GM19467 (cell line): ENCODE measurements around the gene TNRC6C.
"Not testable (repeated sequence)": the region's sequence is repeated elsewhere in the genome, so short reads cannot be mapped to it uniquely, and the experiment has no call there.

Experiments
- ATAC-seq: cut with Tn5 transposase; IDR thresholded peaks from one replicate; pipeline ENCODE4 v1.9.1; 2021; ENCODE audit warnings: mild to moderate bottlenecking, moderate library complexity; ENCODE audit not compliant: unreplicated experiment

The TNRC6C gene

DNA sequence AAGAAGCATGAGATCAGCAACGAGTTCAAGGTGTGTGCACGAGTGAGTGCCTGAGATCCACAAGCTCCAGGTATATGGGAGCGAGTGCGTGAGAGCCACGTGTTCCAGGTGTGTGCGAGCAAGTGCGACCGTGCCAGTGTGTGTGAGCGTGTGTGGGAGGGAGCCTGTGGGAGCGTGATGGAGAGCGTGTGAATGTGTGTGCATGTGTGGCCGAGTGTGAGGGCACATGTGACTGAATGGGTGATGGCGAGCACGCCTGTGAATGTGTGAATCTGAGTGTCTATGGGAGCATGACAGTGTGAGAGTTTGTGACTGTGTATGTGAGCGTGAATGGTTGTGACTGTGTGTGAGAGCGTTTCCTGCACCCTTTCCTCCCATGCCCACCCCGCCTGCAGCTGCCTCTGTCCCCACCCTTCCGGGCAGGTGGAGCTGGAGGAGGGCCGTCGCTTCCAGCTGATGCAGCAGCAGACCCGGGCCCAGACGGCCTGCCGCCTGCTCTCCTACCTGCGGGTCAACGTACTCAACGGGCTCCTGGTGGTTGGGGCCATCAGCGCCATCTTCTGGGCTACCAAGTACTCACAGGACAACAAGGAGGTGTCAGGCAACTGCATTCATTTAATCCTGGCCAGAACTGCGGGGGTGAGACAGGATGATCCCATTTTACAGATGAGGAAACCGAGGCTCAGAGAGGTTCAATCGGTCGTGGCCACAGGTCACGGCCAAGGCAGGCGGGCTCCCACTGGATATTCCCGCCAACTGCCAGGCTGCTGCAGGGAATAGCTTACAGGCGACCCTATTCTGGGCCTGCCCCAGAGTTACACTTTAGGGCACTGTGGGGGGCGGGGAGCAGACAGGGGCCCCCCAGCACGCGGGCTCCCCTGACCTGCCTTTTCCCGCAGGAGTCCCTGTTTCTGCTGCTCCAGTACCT is 175.7 kb downstream of the TNRC6C start:
- no peak for ATAC-seq

DNA sequence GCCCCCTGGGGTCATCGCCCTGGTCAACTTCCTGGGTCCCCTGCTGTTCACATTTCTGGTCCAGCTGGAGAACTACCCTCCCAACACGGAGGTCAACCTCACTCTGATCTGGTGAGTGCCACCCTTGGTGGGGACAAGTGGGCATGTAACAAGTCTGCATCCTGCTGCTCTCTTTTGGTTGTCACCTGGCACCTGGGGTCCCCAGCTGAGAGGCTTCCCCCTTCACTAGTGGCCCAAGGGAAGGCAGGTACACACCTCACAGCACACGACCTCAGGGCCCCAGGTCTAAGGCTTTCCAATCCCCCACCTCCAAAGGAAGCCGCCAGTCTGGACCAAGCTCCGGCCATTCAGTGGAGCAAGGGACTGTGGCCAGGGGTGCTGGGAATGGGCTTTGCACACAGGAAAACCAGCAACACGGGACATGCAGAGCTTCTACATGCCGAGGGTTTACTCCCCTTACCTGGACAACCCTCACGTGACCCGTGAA is 176.4 kb downstream of the TNRC6C start:
- ATAC-seq: no peak

DNA sequence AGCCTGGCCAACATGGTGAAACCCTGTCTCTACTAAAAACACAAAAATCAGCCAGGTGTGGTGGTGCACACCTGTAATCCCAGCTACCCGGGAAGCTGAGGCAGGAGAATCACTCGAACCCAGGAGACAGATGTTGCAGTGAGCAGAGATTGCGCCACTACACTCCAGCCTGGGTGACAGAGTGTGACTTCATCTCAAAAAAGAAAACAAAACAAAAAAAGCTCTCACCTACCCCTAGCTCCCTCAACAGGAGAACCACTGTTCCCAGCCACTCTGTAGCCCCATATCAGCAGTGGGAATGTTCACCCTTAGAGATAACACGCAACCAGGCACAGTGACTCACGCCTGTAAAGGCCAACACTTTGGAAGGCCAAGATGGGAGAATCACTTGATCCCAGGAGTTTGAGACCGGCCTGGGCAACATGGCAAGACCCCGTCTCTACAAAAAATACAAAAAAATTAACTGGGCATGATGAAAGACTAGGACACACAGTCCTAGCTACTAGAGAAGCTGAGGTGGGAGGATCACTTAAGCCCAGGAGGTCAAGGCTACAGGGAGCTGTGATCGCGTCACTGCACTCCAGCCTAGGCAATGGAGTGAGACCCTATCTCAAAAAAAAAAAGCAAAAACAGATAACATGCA is 177.5 kb downstream of the TNRC6C start:
- no peak for ATAC-seq

DNA sequence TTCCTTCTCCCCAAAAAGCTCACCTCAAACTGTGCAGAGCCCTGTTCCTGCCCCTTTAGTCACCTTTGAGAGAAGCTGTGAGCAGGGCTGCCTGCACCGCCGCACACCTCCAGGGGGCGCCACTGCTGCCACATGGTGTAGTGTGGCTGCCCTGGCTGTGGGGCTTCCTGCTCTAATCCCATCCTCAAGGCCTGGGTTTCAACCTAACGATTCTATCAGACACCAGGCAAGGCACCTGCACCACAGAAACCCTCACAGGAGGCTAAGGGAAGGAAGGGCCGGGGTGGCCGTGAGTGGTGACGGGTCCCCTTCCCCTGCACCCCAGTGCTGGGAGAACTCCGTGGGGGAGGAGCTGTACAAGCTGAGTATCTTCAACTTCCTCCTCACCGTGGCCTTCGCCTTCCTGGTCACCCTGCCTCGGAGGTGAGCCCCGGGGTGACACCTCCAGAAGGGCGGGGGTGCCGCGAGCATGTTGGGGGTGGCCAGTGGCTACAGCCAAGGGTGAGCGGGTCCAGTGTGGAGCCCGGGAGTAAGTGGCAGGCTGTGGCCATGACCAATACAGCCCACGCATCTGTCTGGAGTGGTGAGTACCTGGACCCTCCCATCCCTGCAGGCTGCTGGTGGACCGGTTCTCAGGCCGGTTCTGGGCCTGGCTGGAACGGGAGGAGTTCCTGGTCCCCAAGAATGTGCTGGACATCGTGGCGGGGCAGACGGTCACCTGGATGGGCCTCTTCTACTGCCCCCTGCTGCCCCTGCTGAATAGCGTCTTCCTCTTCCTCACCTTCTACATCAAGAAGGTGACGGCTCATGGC is 179.1 kb downstream of the TNRC6C start:
- no peak for ATAC-seq

DNA sequence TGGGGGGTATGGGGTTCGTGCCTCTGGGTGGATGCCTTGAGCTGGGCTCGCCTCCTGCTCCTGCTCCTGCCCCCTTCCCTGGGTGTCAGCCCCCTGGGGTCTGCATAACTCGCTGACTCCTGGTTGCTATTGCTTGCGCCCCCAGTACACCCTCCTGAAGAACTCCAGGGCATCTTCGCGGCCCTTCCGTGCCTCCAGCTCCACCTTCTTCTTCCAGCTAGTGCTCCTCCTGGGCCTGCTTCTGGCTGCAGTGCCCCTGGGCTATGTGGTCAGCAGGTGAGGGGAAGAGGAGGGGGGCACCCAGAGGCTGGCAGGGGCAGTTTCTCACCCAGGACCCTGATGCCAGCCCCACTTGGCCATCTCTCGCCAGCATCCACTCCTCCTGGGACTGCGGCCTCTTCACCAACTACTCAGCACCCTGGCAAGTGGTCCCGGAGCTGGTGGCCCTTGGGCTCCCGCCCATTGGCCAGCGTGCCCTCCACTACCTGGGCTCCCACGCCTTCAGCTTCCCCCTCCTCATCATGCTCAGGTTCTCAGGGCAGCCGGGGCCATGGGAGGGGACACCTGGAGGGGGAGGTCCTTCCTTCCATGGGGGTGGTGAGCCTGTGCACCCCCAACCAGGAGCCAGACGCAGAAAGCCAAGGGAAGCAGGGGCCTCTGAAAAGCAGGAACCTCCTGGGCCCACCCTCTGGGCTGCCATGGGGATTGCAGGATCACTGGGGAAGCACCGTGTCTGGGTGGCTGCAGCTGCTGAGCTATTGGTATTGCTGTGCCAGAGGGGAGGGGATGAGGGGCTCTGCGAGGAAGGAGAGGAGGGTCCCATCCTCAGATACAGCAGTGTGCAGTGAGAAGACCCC is 179.9 kb downstream of the TNRC6C start:
- ATAC-seq: no peak

DNA sequence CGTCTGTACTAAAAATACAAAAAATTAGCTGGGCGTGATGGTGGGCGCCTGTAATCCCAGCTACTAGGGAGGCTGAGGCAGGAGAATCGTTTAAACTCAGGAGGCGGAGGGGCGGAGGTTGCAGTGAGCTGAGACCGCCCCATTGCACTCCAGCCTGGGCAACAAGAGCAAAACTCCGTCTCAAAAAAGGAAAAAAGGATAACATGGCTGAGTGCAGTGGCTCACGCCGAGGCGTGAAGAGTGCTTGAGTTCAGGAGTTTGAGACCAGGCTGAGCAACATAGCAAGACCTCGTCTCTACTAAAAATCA is 181.3 kb downstream of the TNRC6C start:
- not testable (repeated sequence) for ATAC-seq

DNA sequence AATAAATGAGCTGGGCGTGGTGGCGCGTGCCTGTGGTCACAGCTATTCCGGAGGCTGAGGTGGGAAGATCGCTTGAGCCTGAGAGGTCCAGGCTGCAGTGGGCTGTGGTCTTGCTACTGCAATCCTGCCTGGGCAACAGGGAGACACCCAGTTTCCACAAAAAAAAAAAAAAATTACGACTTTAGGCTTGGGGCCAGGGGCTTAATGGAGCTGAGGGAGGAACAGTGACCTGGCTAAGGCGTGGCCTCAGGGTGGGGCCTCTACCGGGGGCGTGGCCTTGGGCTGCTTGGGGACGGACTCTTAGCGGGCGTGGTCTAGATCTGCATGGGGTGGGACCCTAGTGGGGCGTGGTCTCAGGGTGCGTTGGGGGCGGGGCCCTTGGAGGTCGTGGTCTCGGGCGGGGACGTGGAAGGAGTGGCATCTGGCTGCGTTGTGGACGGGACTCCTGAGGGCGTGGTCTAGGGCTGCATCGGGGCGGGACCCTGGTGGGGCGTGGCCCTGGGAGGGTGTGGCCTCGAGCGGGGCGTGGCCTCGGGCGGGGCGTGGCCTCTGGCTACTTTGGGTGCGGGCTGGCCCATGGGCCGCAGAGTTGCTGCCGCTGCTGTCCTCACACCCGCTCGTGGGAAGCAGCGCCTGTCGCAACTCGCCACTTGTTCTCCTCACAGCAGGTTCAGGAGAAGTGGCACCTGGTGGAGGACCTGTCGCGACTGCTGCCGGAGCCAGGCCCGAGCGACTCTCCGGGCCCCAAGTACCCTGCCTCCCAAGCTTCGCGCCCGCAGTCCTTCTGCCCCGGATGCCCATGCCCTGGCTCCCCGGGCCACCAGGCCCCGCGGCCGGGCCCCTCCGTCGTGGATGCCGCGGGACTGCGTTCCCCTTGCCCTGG is 181.9 kb downstream of the TNRC6C start:
- ATAC-seq: peak; percentile 65

DNA sequence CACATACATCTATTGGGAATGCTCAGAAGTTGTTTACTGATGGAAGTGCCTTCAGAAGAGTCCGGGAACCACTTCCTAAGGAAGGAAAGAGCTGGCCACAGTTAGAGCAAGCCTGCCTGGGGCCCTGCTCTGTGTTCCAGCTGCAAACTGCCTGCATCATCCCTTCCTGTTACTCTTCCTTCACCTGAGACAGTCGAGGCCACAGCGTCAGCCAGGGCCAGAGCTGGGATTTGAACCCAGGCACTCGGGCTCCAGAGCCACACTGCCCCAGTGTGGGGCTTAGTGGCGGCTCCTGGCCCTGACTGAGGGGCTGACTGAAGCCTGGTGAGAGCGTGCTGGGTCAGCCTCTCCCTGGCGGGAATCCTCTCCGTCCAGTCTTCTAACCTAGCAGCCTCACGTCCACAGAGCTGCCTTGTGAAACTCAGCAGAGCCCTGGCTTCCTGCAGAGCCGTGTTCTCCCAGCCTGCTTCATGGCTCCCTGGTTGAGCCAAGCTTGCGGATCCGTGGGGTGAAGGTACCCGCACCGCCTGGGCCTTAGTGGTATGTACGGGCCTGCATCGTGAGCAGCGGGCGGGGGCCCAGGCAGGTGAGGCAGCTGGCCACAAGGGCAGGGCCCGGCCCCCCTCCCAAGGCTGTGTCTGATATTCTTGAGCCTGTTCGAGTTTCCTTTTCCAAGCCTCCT is 183.1 kb downstream of the TNRC6C start:
- ATAC-seq: no peak

DNA sequence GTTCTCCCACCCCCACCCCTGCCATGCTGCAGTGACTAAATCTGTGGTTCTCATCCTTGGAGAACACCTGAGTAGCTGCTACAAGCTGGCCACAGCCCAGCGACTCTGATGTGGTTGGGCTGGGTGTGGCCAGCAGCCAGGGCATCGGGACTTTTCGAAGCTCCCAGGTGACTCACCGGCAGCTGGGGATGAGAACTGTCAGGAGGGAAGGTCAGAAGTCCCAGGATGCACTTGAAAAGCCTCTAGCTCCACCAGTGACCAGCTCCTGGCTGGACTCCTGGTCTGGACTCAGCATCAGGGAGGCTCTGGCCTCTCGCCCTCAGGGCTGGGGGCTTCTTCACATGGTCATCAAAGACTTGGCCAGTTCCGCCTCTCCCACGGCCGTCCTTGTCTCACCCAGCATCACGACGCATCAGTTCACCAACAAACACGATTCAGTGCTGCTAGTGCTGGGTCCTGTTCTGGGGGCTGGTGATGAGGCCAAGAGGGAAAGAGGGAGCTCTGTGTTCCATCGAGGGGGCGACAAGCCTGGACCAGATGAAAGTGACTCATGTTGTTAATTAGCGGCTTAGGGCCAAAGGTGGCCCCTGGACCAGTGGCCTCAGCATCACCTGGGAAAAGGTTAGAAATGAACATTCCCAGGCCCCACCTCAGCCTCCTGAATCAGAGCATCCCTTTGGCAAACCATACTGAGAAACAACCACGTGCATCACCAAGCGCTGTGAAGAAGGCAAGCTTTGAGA is 183.8 kb downstream of the TNRC6C start:
- ATAC-seq: no peak

DNA sequence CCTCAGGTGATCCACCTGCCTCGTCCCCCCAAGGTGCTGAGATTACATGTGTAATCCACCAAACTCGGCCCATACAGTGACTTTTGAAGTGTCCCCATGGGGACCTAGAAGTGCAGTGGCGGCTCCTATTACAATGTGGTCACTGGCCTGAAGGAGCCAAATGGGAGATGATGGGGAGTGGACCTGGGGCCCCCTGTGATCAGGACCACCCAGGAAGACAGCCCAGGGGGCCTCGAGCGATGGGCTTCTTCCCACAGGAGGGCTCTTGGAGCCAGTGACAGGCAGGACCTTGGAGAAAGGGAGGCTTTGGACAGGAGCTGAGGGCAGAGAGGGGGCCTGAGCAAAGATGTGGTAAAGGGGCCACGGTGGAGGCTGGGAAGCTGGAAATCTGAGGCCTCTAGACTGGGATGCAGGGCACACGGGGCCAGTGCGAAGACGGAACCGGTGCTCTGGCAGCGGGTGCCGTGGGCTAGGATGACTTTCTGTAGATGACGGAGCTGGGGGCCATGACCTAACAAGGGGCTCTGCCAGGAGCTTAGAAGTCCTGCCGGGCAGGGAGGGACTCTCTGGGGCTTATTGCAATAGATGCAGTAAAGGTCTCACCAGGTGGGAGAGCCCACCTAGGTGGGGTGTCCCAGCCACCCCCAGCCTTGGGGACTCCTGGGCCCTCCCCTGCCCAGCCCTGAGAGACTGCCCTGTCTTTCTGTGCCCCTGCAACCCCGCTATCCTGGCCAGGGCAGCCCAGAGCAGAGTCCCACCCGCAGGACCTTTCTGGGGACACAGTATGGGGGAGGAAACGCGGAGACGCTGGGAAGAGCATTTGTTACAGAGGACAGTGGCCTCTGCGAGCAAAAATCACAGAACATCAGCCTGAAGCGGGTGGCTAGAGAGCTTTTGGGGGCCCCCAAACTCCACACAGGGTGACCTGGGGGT is 185.0 kb downstream of the TNRC6C start:
- ATAC-seq: no peak

DNA sequence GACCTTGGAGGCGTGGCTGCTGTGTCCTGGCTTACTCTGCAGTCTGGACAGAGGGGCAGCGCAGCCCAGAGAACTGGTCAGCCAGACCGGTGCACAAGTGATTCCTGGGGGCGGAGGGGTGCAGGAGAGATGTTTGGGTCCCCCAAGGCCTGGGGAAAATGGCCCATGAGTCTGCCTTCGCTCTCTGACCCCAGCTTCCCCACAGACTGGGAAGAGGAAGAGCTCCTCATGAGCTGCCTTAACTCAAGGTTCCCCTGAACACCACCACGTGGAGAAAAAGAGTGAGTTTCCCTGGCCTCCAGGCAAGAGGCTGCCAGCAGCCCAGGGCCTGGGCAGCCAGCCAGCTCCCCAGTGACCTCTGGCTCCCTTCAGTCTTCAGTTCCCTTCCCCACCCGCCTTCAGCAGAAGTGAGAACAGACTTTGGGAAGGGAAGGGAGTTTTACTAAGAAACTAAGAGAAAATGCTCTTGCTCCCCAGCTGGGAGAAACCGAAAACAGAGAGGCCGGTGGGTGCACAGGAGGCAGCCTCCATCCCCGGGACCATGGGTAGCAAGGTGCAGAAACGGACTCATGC is 185.7 kb downstream of the TNRC6C start:
- no peak for ATAC-seq

DNA sequence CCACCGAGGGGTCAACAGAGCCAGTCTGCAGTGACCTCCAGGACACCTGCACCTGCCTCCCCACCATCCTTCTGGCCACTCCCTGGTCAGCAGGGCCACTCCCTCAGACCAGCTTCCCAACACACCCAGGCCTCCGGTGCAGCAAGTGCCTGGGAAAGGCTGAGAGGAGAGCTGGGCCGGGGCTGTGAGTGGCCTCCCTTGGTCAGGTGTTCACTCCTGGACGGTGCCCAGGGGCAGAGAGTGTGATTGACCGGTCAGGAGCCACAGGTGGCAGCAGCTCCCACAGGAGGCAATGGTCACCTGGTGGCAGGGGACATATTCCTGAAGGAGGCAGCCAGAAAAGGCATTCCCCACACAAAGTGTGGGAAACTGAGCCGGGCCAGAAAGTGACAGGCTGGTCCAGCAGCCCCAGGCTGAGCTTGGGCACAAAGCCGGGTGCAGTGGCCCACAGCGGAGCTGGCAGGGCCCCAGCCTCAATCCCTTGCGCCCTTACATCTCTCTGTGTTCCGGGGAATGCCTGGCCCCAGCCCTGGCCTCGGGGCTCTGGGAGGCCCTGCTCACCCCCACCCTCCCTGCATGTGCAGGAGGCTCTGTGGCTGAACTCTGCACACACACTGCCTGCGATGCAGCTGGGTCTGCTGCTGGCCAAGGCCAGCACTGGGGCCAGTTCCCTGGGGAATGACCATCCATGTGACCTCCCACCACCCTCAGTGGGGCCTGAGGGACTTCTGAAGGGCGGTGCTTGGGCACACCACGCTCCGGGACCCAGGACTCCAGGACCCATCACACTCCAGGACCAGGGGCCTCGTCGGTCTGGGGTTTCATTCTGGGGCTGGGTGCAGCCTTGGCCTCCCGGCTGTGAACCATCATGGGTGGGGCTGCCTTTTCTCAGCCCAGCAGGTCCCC is 186.5 kb downstream of the TNRC6C start:
- no peak for ATAC-seq

DNA sequence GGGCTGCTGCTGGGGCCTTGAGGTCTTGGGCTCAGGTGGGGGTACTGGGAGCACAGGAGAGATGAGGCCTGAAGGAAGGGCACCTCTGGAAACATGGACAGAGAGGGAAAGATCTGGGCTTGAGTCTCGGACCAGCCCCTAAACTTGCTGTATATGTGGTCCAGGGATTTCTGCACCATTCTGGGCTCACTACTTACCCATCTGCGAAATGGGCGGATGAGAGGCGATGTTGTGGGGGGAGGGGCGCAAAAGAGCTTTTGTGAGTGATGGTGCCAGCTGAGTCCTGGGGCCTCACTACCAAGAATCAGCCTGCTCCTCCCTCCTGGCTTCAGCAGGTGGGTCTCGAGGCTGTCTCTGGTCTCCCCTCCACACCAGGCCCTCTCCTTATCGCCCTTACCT is 188.0 kb downstream of the TNRC6C start:
- ATAC-seq: no peak

DNA sequence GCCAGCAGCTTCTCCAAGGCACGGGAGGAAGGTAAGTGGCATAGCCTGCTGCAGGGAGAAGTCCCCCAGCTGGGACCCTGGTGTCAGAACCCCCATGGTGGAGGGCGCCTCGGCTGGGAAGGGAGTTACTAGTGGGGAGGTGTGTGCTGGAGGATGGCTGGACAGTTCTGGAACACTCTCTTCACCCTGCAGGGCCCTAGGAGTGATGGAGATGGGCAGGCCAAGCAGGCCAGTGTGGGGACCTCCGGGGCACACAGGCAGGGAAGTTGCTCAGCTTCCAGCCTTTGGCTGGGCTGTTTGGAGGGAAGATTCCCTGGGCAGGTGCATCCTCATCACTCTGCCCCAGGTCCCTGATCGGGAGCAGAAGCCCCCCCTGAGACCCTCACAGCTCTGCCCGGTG is 188.4 kb downstream of the TNRC6C start:
- no peak for ATAC-seq

DNA sequence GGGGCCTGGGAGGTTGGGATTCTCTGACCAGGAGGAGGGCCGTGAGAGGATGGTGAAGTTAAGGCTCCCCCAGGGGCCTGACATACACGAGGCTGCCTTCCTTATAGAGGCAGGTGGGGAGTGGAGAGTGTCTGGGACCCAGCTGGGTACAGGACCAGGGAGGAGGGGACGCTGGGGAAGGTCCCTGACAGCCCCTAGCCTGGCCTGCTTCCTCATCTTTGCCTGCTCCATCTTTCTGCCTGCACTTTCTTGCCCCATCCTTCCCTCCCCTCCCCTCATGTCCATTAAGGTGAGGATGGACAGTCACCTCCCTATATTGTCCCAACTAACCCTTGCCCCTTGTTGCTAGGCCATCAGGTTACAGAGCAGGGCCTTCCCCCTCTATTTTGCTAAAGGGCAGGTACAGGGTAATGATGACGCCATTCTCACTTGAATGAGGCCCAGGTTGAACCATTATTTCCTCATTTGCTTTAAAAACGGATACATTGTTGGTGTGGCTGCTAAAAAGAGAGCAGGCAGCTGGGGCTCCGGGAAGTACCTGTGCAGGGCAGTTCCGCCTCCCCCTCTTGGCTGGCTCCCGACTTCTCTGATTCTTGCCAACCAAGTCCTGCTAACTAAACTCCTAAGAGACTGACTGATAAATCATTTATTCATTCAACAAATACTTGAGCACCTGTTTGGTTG is 189.0 kb downstream of the TNRC6C start:
- no peak for ATAC-seq
